Osteocyte (in vitro differentiated cells): ENCODE results near the gene AURKAIP1. TPM values are rescaled to one million over a fixed set of nuclear protein-coding genes. Genes with fewer than 3 reads are reported as not detected.

ENCODE experiments used
- DNase-seq: peaks from one replicate; pipeline ENCODE4 v3.0.0; 2021; ENCODE audit warnings: mixed read lengths; ENCODE audit not compliant: unreplicated experiment; ENCODE audit errors: extremely low spot score
- H3K27ac Mint-ChIP-seq: one replicate; pipeline ENCODE4 v1.8.0; 2021; ENCODE audit warnings: mild to moderate bottlenecking, mixed read lengths; ENCODE audit not compliant: unreplicated experiment
- H3K27me3 Mint-ChIP-seq: one replicate; pipeline ENCODE4 v1.8.0; 2021; ENCODE audit warnings: mixed read lengths; ENCODE audit not compliant: unreplicated experiment
- H3K36me3 Mint-ChIP-seq: one replicate; pipeline ENCODE4 v1.8.0; 2021; ENCODE audit warnings: mixed read lengths; ENCODE audit not compliant: unreplicated experiment
- H3K4me1 Mint-ChIP-seq: one replicate; pipeline ENCODE4 v1.8.0; 2021; ENCODE audit warnings: mixed read lengths; ENCODE audit not compliant: unreplicated experiment
- H3K4me3 Mint-ChIP-seq: one replicate; pipeline ENCODE4 v1.8.0; 2021; ENCODE audit warnings: mild to moderate bottlenecking, moderate library complexity, mixed read lengths; ENCODE audit not compliant: unreplicated experiment
- H3K9me3 Mint-ChIP-seq: one replicate; pipeline ENCODE4 v1.8.0; 2021; ENCODE audit warnings: mixed read lengths; ENCODE audit not compliant: unreplicated experiment
- total RNA-seq: library from RNA; stranded (reverse); gene quantifications from 2 replicates; pipeline ENCODE4 v1.2.1, GENCODE V29; 2021
- TF ChIP-seq, protein P1 (sequence below): fragments of 200-600 bp; sonication (generic); IDR thresholded peaks from 2 replicates; pipeline ENCODE4 v1.5.0; 2021; ENCODE audit warnings: antibody characterized with exemption, mild to moderate bottlenecking, moderate library complexity

AURKAIP1 gene
- total RNA-seq, 1 donor from 2014 or later, result 116 TPM

DNA sequence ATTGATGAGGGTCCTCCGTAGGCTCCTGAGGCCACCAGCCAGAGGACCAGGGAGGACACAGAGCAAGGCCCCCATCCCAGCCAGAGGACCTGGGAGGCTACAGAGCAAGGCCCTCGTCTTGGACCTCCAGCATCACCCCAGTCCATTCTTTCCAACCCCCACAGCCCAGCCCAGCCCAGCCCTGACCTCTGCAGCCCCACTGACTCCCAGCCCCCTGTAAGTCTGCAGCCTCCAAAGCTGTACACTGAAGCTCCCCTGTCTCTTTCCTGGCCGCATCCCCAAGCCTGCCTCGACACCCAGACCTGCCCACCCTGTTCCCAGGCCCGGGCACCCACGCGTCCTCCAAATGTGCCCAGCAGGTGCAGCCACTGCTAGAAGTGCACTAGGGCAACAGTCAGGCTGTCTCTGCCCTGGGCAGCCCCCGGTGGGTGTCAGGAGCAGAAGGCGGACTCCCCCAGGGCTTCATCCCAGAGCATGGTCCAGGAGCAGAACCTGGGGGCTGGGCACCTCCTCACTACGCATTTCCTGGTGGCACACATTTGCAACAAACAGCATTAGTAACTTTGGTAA lies 27.9 kb downstream of the AURKAIP1 start:
- TF ChIP-seq, protein P1, sequence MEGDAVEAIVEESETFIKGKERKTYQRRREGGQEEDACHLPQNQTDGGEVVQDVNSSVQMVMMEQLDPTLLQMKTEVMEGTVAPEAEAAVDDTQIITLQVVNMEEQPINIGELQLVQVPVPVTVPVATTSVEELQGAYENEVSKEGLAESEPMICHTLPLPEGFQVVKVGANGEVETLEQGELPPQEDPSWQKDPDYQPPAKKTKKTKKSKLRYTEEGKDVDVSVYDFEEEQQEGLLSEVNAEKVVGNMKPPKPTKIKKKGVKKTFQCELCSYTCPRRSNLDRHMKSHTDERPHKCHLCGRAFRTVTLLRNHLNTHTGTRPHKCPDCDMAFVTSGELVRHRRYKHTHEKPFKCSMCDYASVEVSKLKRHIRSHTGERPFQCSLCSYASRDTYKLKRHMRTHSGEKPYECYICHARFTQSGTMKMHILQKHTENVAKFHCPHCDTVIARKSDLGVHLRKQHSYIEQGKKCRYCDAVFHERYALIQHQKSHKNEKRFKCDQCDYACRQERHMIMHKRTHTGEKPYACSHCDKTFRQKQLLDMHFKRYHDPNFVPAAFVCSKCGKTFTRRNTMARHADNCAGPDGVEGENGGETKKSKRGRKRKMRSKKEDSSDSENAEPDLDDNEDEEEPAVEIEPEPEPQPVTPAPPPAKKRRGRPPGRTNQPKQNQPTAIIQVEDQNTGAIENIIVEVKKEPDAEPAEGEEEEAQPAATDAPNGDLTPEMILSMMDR, result no peak
- H3K27ac Mint-ChIP-seq, result peak overlapping the region; percentile 56
- H3K36me3 Mint-ChIP-seq, result no peaks in the 10 kb centered on the region
- H3K4me1 Mint-ChIP-seq, result peaks cover 32% of the 10 kb centered on the region
- no peaks in the 10 kb centered on the region for H3K9me3 Mint-ChIP-seq
- H3K27me3 Mint-ChIP-seq, result no peaks in the 10 kb centered on the region
- DNase-seq, result no peak
- H3K4me3 Mint-ChIP-seq, result peak overlapping the region; percentile 80

GRCh38 chr1:1346501-1346890 lies 28.5 kb downstream of the AURKAIP1 start:
- peaks cover 27% of the 10 kb centered on the region for H3K4me1 Mint-ChIP-seq
- peak overlapping the region; percentile 80 for H3K4me3 Mint-ChIP-seq
- H3K27me3 Mint-ChIP-seq, result no peaks in the 10 kb centered on the region
- DNase-seq, result no peak
- TF ChIP-seq, protein P1, result no peak
- no peaks in the 10 kb centered on the region for H3K9me3 Mint-ChIP-seq
- H3K36me3 Mint-ChIP-seq, result no peaks in the 10 kb centered on the region
- peak overlapping the region; percentile 38 for H3K27ac Mint-ChIP-seq

GRCh38 chr1:1345860-1346500 lies 29.0 kb downstream of the AURKAIP1 start:
- TF ChIP-seq, protein P1, result no peak
- Mint-ChIP-seq H3K36me3 (peaks cover 4% of the 10 kb centered on the region), H3K4me1 (peaks cover 24% of the 10 kb centered on the region), H3K27ac (no peak overlapping the region), H3K9me3 (no peaks in the 10 kb centered on the region), H3K4me3 (no peak overlapping the region), H3K27me3 (no peaks in the 10 kb centered on the region)
- no peak for DNase-seq

DNA sequence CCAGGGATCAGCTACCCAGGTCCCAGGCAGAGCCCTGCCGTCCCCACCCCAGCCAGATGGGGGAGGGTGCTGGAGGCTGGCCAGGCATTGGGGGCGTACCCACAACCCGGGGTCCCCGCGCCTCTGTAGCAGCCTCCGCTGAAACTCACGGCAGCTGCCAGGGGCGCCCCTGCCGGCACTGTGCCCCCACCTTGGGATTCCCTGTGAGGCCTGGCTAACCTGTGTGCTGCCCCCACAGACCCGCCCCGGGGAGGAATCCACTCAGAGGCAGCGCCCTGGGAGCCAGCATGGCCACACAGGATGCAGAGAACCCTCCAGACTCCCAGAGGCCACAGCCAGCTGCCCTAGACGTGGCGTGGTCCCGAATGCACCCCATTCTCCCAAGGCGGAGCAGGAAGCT lies 29.6 kb downstream of the AURKAIP1 start:
- H3K36me3 Mint-ChIP-seq, result peaks cover 6% of the 10 kb centered on the region
- no peak overlapping the region for H3K4me3 Mint-ChIP-seq
- DNase-seq, result no peak
- no peak overlapping the region for H3K27ac Mint-ChIP-seq
- H3K4me1 Mint-ChIP-seq, result peaks cover 24% of the 10 kb centered on the region
- no peaks in the 10 kb centered on the region for H3K9me3 Mint-ChIP-seq
- TF ChIP-seq, protein P1, result no peak
- H3K27me3 Mint-ChIP-seq, result no peaks in the 10 kb centered on the region

GRCh38 chr1:1344655-1345361 lies 30.2 kb downstream of the AURKAIP1 start:
- H3K27me3 Mint-ChIP-seq, result no peaks in the 10 kb centered on the region
- TF ChIP-seq, protein P1, result peak; percentile 50
- no peak overlapping the region for H3K4me3 Mint-ChIP-seq
- no peak overlapping the region for H3K27ac Mint-ChIP-seq
- DNase-seq, result no peak
- peaks cover 24% of the 10 kb centered on the region for H3K4me1 Mint-ChIP-seq
- no peaks in the 10 kb centered on the region for H3K9me3 Mint-ChIP-seq
- peaks cover 8% of the 10 kb centered on the region for H3K36me3 Mint-ChIP-seq
